ENCODE measurements around the gene PAAF1.

PAAF1 gene

DNA sequence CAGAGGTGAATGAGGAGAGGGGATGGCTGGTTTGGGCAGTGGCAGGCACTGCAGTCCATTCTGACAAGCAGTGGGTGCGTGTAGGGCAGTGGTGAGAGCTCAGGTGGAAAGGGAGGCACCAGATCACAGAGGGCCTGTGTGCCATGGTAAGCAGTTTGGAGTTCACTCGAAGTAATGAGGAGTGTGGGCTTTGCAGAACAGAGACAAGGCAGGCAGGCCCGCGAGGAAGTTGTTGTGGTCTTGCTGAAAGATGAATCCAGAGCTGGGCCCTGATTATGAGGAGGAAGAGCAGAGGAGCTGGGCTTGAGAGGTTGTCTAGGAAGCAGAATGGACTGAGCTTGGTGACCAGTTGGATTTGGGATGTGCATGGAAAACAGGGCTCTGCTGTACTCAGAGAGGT is 72.4 kb downstream of the PAAF1 start:
- no peak for DNase-seq

DNA sequence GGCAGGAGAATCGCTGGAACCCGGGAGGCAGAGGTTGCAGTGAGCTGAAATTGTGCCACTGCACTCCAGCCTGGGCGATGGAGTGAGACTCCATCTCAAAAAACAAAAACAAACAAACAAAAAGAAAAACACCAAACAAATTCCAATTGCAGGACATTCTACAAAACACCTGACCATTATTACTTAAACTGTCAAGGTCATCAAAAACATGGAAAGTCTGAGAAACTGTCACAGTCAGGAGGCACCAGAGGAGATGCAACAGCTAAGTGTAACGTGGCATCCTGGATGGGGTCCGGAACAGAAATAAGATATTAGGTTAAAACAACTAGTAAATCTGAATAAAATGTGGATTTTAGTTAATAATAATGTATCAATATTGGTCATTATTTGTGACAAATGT is 73.1 kb downstream of the PAAF1 start:
- DNase-seq: no peak

GRCh38 chr11:73950869-73951710 is 74.3 kb downstream of the PAAF1 start, which contains the start of gene DNAJB13:
TSS of gene DNAJB13 (plus strand) at chr11:73951026. CDS start at chr11:73951070, 44 bp downstream.
- no peak for DNase-seq

DNA sequence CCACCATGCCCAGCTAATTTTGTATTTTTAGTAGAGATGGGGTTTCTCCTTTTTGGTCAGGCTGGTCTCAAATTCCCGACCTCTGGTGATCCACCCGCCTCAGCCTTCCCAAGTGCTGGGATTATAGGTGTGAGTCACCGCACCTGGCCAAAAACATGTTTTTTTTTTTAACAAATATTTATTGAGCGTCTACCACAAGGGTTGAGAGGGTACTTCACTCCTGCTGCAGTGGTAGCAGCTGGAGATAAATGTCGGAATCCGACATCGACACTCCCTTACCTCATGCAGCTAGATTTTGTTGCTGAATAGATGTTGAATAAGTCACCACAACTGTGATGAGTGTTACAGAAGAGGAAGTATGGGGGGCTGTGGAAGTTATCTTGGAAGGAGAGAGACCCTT is 75.0 kb downstream of the PAAF1 start:
- no peak for DNase-seq

GRCh38 chr11:73956876-73957653 is 80.3 kb downstream of the PAAF1 start:
- DNase-seq: no peak

DNA sequence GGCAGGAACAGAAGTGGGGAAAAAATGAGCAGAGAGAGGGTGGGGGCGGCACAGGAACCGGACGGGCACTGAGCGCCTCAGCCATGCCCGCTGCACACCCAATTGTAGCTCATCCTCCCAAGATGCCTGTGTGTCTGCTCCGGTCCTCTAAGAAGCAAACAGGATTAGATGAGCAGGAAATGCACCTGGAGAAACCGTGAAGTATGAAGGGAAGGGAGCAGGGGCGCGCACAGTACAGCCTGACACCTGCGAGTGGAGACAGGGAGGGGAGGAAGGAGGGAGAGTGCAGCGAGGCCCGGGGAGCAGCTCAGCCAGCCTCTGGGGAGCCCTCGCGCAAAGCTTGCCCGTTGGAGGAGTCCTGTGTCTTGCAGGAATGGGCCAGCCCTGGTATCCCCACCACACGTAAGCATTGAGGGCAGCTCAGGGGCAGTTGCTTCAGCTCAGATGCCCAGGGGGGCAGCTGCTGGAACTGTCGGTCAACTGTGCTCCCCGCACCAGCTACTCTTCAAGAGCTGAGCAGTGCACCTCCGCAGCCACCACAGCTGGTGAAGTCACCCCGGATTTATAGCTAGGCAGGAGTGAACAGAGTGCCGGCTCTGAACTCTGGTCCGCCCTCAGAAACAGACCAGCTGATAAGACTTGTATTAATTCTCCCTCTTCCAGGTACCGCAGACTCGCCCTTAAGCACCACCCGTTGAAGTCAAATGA is 81.0 kb downstream of the PAAF1 start:
- no peak for DNase-seq

DNA sequence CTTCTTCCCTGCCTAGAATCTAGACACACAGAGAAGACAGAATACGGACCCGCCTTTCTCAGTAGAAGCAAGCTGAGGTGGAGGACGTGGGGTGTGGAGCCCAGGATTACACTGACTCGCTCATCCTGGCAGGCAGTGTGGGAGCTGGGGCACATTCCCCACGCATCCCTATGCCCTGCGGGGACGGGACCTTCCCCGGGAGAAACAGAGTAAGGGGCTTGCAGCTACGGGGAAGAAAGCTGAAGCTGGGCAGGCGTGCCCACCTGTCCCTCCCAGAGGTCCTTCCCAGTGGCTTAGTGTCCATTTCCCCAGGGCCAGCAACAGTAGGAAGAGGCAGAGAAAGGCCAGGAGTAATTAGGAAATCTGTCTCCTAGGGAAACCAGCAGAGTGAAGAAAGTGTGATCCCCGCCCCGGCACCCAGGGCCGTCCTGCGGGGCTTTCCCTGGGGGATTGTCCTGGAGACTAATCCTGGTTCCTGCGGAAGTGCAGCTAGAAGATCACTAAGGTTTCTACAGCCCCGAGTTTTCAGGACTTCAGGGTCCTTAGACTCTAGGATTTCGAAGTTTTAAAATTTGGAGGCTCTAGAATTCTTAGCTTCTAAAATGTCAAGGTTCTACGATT is 81.8 kb downstream of the PAAF1 start:
- DNase-seq: no peak

DNA sequence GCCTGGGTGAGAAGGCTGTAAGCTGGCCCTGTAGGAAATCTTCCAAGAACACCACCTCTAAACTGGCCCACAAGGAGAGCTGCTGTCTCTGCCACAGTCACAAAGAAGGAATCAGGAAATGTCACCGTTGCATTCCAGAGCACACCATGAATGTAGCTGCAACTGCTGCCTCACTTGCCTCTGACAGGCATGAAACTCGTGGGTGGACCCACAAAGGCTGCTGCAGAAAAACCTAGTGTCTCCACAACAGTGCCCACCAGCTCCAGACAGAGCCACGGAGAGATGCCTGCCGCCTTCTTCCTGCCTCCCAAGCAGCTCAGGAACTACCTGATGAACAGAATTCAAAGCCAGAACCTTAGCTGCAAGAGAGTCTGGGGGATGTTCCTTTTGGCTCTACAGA is 84.5 kb downstream of the PAAF1 start:
- no peak for DNase-seq

GRCh38 chr11:73962101-73962705 is 85.4 kb downstream of the PAAF1 start:
- no peak for DNase-seq

DNA sequence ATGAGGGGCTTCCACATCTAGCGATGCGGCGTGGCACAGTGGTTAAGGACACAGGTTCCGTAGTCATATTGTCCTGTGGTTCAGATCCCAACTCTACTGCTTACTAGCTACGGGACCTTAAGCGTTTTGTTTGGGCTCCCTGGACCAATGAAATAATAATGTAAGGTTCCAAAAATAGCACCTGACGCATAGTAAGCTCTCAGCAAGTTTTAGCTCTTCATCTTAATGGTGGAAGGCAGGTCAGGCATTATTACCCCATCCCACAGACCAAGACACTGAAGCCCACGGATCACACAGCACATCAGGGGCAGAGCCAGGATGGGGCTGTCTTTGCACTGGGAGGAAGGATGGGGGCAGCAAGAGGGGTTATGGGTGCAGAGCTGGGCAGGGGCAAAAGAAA is 87.1 kb downstream of the PAAF1 start:
- DNase-seq: no peak

DNA sequence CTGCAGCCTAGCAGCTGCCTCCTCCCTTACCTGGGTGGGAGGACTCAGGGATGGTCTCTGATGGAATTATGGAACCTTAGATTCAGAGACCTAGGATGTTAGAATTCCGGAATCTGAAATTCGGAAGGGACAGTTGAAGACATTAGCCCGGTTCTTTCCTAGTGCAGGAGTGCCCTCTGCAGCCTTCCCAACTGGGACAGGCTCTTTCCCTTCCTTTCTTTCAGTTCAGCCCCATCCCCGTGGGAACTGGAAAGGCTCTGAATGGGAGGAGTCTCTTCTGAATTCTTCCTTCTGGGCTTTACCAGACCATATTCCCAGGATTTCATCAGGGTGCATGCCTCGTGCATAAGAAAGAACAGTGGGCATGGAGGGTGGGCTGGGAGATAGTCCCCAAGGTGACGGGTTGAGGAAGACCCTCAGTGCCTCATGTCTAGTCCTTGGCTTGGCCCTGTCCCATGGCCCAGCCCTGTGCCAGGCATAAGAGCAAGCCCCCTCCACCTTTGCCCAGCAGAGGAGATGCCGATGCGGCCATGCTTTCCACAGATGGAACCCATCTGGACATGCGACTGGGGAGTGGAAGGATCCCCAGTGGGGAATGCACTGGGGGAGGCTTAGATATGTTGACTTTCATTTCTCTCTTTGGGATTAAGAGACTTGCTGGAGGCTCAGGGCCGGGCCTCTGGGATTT is 88.4 kb downstream of the PAAF1 start:
- no peak for DNase-seq

DNA sequence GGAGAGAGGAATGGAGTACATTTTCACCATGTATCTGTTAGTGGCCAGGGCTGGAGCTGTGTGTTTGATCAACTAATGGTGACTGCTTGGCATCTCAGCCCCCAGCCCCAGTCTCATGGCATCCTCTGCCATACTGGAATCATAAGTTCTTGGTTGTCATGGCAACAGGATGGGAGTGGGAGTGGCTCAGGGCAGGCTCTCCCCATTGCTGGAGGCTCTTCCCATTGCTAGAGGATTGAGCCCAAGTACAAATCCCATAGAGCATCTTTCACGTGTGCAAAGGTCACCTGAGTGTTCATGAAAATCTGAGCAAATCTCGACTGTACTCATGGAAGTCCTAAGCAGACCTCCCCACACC is 88.9 kb downstream of the PAAF1 start:
- no peak for DNase-seq

- DNase-seq: no peak
Measured at GRCh38 chr11:73968356-73968966, 91.7 kb downstream of the PAAF1 start.

DNA sequence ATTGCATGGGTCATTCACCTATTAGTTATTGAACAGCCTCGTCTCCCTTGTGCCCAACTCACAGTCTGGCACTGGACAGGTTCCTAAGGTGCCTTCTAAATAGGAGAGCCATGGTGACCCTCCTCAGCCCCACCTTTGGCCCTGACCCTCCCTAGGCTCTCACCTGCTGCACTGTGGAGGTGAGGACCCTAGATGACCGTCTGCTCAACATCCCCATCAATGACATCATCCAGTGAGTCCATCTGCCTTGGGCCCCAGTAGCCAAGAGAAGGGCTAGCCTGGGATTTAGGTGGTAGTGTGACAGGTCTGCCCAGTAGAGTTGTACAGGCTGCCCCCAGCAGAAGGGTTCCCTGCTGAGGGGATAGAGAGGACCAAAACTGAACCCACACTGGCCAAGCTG is 92.3 kb downstream of the PAAF1 start:
- DNase-seq: no peak

GRCh38 chr11:73969991-73970800 is 93.4 kb downstream of the PAAF1 start:
- no peak for DNase-seq

GRCh38 chr11:73971175-73971719 is 94.4 kb downstream of the PAAF1 start:
- DNase-seq: no peak

DNA sequence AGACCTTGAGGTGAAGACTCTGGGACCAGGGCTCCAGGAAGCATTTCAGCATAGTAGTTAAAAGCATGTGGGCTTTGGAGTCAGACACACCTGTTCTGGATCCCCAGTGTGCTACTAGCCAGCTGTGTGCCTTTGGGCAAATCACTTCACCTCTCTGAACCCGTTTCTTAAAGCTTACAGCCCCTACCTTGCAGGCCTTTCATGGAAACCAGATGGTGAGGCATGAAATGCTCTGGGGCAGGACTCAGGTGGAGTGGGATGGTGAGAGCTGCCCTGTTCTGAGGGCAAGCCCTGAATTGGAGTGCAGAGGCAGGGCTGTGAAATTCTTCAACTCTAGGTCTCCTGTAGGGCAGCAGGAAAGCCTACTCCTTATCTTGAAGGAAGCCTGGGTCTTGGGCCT is 95.4 kb downstream of the PAAF1 start:
- DNase-seq: no peak

DNA sequence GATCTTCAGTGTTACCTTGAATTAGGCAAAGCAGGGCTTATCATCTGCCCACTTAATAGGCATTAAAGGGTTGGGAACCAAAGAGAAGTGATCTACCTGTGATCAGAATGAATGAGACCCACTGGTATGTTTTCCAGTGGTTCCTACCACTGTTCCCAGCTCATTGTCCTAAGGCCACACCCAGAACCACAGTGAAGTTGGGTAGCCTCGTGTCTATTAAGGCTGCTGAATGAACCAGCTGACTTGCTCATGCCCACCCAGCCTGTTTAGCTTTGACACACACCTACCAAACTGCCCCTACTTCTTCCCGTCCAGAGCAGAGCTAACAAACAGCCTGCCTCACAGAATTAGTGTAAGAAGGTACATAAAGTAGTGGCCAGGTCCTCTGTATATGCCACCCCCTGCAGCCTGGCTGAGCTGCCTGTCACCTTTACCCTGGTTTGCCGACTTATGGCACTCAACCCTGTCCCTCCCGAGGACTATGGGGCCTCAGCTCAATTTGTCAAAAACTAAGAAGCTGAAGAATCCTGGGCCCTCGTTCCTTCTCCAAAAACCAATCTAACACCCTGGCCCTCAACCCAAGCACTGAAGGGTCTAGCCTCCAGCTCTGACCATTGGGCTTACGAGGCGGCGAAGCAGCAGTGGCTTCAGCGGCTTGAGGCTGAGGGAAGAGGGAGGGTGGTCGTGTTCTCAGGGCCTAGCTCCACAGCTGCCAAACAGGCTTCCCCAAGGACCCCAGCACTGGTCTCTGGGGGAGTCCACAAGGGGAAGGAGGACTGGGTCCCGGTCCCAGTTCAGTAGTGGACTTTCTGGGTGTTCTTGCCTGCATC is 96.0 kb downstream of the PAAF1 start:
- DNase-seq: no peak

All from SIG-M5 (cell line).